OCI-LY7 (cell line): ENCODE results near the gene WDR36.

Source experiments
- EZH2phosphoT487 ChIP-seq: fragments of 200-600 bp; sonication (generic); IDR thresholded peaks from 2 replicates; pipeline ENCODE4 v1.6.1; 2018; ENCODE audit warnings: low read depth, borderline replicate concordance, mild to moderate bottlenecking, mixed run types, antibody characterized with exemption, low read length, moderate library complexity, mixed read lengths
- TF ChIP-seq, protein P1 (sequence below): fragments of 200-600 bp; sonication (generic); conservative IDR thresholded peaks from 2 replicates; pipeline ENCODE4 v1.5.1; 2014; ENCODE audit warnings: mild to moderate bottlenecking, antibody characterized with exemption, low read length, moderate library complexity, mixed read lengths

GRCh38 chr5:111116550-111116949 is 24.4 kb downstream of the WDR36 start:
- TF ChIP-seq, protein P1, sequence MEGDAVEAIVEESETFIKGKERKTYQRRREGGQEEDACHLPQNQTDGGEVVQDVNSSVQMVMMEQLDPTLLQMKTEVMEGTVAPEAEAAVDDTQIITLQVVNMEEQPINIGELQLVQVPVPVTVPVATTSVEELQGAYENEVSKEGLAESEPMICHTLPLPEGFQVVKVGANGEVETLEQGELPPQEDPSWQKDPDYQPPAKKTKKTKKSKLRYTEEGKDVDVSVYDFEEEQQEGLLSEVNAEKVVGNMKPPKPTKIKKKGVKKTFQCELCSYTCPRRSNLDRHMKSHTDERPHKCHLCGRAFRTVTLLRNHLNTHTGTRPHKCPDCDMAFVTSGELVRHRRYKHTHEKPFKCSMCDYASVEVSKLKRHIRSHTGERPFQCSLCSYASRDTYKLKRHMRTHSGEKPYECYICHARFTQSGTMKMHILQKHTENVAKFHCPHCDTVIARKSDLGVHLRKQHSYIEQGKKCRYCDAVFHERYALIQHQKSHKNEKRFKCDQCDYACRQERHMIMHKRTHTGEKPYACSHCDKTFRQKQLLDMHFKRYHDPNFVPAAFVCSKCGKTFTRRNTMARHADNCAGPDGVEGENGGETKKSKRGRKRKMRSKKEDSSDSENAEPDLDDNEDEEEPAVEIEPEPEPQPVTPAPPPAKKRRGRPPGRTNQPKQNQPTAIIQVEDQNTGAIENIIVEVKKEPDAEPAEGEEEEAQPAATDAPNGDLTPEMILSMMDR: no peak
- TF ChIP-seq EZH2phosphoT487: no peak
